Muscle layer of duodenum (tissue), 2 donors: Measurements from ENCODE around the gene AMIGO1.

Experiments
- H3K27ac ChIP-seq: one replicate; pipeline ENCODE4 v1.7.0; 2013; ENCODE audit warnings: mild to moderate bottlenecking, low read length
- H3K27me3 ChIP-seq: one replicate; pipeline ENCODE4 v1.7.0; 2013; ENCODE audit warnings: low read depth, mild to moderate bottlenecking, control low read depth, low read length
- H3K36me3 ChIP-seq, 2 donors: one replicate each; pipeline ENCODE4 v1.7.0; 2013; ENCODE audit warnings: low read length in 2 of 2, control low read depth in 1 of 2, mild to moderate bottlenecking in 1 of 2; ENCODE audit not compliant: insufficient read depth in 2 of 2, control insufficient read depth in 1 of 2
- H3K4me1 ChIP-seq, 2 donors: one replicate each; pipeline ENCODE4 v1.7.0; 2013; ENCODE audit warnings: low read length in 2 of 2, mild to moderate bottlenecking in 2 of 2, control low read depth in 1 of 2, moderate library complexity in 1 of 2; ENCODE audit not compliant: insufficient read depth in 2 of 2, control insufficient read depth in 1 of 2
- H3K4me3 ChIP-seq, 2 donors: one replicate each; pipeline ENCODE4 v1.7.0; 2013; ENCODE audit warnings: low read length in 2 of 2, low read depth in 1 of 2, mild to moderate bottlenecking in 1 of 2
- H3K9me3 ChIP-seq, 2 donors: one replicate each; pipeline ENCODE4 v1.7.0; 2013; ENCODE audit warnings: low read length in 2 of 2, control low read depth in 1 of 2, mild to moderate bottlenecking in 1 of 2; ENCODE audit not compliant: control insufficient read depth in 1 of 2
- donor health status: healthy.

AMIGO1 gene

DNA sequence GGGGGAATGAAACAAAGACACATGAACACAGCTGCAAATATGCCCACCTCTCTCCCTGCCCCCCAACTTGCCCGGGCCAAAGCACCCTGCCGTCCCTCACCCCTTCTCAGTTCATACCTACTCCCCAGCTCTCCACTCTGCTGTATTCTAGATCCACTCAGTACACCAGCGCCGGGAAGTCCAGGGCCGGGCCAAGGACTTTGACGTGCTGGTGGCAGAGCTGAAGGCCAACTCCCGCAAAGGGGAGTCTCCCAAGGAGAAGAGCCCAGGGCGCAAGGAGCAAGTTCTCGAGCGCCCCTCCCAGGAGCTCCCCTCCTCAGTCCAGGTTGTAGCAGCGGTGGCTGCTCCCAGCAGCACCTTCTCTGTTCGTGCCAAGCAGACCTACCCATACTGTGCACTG is 20.8 kb downstream of the AMIGO1 start:
- peaks cover 9 to 27% of the 10 kb centered on the region in 2 donors for H3K4me1 ChIP-seq
- no peaks in the 10 kb centered on the region for H3K27me3 ChIP-seq
- no peak overlapping the region for H3K4me3 ChIP-seq
- peaks cover 0 to 14% of the 10 kb centered on the region in 2 donors for H3K36me3 ChIP-seq
- H3K27ac ChIP-seq: no peak overlapping the region
- no peaks in the 10 kb centered on the region for H3K9me3 ChIP-seq

DNA sequence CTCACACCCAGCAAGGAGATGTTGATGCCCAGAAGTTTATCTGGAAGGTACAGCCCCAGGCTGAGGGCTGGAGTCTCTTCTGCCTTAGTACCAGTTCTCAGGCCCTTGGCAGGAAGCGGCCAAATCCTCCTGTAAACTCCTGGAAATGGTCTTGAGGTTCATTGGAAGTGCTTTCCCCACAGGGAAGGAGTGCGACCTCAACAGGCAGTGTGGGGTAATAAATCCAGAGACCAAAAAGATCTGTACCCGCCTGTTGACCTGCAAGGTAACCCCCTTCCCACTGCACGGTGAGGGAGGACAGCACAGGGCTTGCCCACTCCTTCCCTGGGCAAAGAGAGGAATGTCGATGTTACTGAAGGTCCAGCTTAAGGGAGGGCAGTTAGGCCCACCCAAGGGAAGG is 21.3 kb downstream of the AMIGO1 start:
- Histone ChIP-seq H3K9me3 (no peaks in the 10 kb centered on the region), H3K36me3 (peaks cover 0 to 14% of the 10 kb centered on the region in 2 donors), H3K4me1 (peaks cover 5 to 24% of the 10 kb centered on the region in 2 donors), H3K4me3 (no peak overlapping the region), H3K27ac (no peak overlapping the region), H3K27me3 (no peaks in the 10 kb centered on the region)

DNA sequence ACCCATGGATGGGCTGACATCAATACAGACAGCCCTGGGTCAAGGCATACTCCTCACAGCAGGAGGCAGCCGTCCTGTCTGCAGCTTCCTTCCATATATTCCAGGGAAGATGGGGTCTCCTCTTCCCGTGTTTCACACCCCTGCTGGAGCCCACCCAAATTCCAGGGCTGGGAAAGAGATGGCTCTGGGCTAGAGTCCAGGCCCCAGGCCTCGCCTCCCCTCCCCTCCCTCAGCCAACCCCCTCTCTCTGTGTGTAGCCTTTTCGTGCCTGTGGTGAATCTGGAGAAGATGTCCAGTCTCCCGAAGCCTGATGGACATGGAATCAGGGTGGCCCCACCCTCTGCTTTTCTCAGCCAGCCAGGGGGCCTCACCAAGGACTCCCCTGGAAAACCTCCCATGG is 22.3 kb downstream of the AMIGO1 start:
- Histone ChIP-seq H3K4me3 (no peak overlapping the region), H3K4me1 (peaks cover 9 to 27% of the 10 kb centered on the region in 2 donors), H3K27me3 (no peaks in the 10 kb centered on the region), H3K9me3 (no peaks in the 10 kb centered on the region), H3K27ac (no peak overlapping the region), H3K36me3 (peaks cover 0 to 14% of the 10 kb centered on the region in 2 donors)

DNA sequence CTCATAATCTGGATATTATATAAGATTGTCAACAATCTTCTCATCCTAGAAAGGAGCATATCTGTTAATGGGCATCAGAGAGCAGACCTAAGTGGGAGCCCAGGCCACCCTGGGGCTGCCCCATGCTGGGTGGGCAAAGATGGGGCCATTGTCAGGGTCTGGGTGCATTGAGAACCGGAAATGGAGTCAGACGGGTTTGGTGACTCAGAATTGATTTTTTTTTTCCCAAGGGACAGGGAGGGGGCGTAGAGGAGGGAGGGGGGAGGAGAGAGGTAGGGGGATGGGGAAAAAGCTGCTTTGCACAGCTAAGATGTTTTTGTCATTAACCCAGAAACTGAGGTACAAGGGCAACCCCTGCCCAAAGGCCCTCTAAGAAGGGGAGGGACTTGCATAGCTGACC is 24.5 kb downstream of the AMIGO1 start:
- Histone ChIP-seq H3K27me3 (no peaks in the 10 kb centered on the region), H3K4me1 (peaks cover 9 to 21% of the 10 kb centered on the region in 2 donors), H3K27ac (no peak overlapping the region), H3K4me3 (peak overlapping the region; percentile 79 to 85), H3K36me3 (peaks cover 0 to 23% of the 10 kb centered on the region in 2 donors), H3K9me3 (no peaks in the 10 kb centered on the region)

DNA sequence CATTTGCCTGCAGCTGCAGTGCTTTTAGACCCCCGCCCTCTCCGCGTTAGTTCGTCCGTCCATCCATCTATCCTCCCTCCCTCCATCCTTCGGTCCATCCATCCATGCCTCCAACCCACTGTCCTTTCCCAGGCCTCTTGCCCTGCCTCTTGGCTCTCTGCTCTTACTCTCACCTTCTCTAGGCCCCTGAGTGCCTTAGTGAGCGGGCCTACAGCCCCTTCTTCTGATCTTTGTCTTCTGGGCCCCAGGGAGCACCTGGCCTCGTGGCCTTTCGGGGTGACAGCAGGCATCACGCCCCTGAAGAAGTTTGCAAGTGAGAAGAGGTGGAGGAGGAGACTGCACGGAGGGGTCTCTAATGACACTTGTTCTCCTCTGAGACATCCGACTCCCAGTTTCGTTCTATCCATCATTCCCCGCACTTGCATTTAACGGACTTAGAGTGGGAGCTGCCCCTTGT is 25.0 kb downstream of the AMIGO1 start:
- peaks cover 0 to 27% of the 10 kb centered on the region in 2 donors for H3K36me3 ChIP-seq
- H3K27ac ChIP-seq: no peak overlapping the region
- no peaks in the 10 kb centered on the region for H3K27me3 ChIP-seq
- H3K9me3 ChIP-seq: no peaks in the 10 kb centered on the region
- H3K4me3 ChIP-seq: peak overlapping the region; percentile 79 to 85
- H3K4me1 ChIP-seq: peaks cover 9 to 21% of the 10 kb centered on the region in 2 donors

DNA sequence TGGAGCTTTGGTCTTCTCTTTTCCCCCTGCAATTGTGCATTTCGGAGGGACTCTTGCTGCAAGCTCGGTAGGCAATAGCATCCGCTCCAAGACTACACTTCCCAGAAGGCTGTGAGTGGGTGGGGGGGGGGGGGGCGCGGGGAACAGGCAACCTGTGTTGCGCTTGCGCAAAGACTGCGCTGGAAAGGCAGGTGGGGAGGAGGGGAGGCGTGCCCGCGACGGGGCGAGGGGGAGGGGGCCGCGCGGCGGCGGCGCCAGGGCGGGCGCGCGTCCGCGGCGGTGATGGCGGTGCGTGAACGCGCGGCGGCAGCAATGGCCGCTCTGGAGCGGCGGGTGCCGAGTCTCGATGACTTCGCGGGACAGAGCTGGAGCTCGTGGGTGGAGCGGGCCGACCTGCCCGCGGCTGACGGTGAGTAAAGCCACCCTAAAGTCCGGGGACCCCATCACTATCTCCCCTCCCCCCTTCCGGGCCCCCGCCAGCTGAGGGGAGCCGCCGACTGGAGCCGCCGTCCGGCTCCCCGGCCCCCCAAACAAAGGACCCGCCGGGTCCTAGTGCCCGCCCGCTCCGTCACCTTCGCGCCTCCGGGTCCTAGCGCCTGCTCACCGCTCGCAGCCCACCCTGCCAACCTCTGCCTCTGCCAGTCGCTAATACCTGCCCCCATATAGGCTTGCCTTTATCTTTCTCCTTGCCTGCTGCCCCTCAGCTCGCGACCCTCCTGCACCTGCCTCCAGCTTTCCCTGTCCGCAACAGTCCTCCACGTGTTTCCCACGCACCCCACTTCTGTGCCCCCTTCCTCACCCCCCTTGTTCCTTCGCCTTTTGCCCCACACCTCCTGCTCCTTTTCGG is 25.6 kb downstream of the AMIGO1 start, which contains the start of gene ATXN7L2:
Gene ATXN7L2, plus strand, starts transcription at position 234 of the 847 bp plus-strand sequence. Its CDS starts 49 bp downstream, at position 283.
- Histone ChIP-seq H3K4me3 (peak within 1 kb of the TSS; percentile 85), H3K4me1 (peaks cover 9 to 21% of the 10 kb centered on the region in 2 donors), H3K27me3 (no peaks in the 10 kb centered on the region), H3K9me3 (no peaks in the 10 kb centered on the region), H3K27ac (no peak within 1 kb of the TSS), H3K36me3 (peaks cover 0 to 25% of the 10 kb centered on the region in 2 donors)

DNA sequence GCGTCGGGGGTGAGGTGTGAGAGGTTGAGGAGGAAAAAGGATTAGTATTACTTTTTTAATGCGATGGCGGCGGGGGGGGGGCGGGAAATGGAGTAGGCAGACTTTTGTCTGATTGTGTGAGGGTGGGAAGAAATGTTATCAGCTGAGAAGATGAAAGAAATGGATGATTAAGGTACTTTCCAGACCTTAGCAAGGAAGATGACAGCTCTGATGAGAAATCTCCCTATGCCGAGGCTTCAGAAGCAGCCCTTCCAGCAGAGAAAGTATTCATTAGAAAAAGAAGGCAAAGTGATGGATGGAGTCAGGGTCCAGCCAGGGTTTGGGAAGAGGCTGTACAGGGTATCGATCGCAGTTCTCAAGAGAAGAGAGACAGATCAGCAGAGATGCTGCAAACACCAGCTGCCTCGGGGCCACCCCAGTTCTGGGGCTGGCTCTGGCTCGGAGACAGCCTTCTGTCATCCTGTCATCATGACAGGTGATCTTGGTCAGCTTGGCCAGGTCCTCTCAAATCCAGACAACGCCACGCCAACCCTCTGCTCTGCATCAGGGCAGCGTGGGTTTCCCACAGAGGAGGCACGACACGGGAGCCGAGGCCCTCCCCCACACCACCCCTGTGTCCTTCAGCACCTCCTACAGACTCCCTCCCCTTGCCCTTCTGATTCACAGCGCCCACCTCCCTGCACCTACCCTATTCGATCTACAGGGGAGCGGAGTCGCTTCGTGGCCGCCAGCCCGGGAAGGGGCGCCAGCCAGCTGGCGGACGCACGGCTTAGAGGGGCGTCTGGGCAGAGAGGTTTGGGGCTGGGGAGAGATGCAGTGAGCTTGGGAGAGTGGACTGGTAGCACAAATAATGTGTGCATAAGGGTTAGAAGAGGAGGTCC is 26.5 kb downstream of the AMIGO1 start:
- H3K4me3 ChIP-seq: peak overlapping the region; percentile 81 to 85
- H3K27me3 ChIP-seq: no peaks in the 10 kb centered on the region
- no peaks in the 10 kb centered on the region for H3K9me3 ChIP-seq
- H3K27ac ChIP-seq: no peak overlapping the region
- peaks cover 9 to 21% of the 10 kb centered on the region in 2 donors for H3K4me1 ChIP-seq
- peaks cover 0 to 21% of the 10 kb centered on the region in 2 donors for H3K36me3 ChIP-seq

DNA sequence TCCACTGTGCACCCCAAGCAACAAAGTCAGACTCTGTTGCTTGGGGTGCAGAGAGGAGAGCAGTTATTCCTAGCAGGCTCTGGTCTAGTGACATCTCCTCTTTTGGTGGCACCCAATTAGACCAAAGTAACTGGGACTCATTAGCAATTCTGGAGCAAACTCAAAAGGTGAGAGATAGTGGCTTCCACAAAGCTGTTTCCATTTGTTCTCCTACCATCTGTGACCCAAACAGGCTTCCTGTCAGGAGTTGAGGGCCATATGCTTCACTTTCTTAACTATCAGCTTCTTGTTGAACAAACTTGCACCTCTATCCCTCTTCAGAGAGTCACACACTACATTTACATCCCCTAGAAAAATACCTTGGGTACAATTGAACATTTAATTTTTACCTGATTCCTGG is 27.3 kb downstream of the AMIGO1 start:
- Histone ChIP-seq H3K4me3 (no peak overlapping the region), H3K4me1 (peaks cover 9 to 21% of the 10 kb centered on the region in 2 donors), H3K36me3 (peaks cover 0 to 15% of the 10 kb centered on the region in 2 donors), H3K27me3 (no peaks in the 10 kb centered on the region), H3K27ac (no peak overlapping the region), H3K9me3 (no peaks in the 10 kb centered on the region)

DNA sequence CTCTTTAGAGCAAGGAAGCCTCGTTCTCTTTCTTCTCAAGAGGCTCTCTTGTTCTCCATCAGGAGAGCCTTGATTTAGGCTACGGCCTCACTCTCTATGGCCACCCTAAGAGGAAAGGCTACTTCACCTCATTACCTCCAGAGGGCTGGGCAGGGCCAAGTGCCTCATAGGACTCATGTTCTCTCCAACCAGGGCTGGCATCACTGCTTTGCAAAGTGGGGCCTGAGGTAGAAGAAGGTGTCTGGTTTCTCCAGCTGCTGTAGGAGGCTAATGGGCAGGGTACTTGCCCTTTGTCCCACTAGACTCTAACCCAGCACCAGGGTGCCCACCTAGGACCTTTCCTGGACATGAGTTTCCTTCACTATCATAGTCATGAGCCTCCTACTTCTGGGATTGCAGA is 27.9 kb downstream of the AMIGO1 start:
- Histone ChIP-seq H3K9me3 (no peaks in the 10 kb centered on the region), H3K4me1 (peaks cover 9 to 21% of the 10 kb centered on the region in 2 donors), H3K4me3 (no peak overlapping the region), H3K27me3 (no peaks in the 10 kb centered on the region), H3K36me3 (peaks cover 0 to 15% of the 10 kb centered on the region in 2 donors), H3K27ac (no peak overlapping the region)

DNA sequence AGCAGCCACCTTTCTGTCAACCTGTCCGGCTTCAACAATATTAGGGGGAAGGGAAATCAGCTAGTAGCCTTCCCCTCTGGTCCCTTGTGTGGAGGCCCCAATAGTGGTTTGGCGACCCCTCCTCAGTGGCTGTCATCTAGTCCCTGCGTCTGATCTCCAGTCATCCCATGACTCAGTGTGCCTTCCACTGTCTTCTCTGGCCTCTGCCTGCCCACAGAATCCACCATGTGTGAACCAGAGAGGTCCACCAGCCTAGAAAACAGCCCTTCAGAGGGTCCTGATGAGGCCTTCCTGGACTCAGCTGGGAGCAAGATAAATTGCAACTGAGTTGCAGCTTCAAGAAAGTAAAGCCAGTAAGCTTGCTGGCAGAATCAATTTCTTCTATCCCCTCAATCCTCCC is 29.6 kb downstream of the AMIGO1 start:
- no peak overlapping the region for H3K27ac ChIP-seq
- H3K27me3 ChIP-seq: no peaks in the 10 kb centered on the region
- peaks cover 0 to 15% of the 10 kb centered on the region in 2 donors for H3K36me3 ChIP-seq
- H3K9me3 ChIP-seq: no peaks in the 10 kb centered on the region
- H3K4me3 ChIP-seq: no peak overlapping the region
- H3K4me1 ChIP-seq: peaks cover 9 to 13% of the 10 kb centered on the region in 2 donors

DNA sequence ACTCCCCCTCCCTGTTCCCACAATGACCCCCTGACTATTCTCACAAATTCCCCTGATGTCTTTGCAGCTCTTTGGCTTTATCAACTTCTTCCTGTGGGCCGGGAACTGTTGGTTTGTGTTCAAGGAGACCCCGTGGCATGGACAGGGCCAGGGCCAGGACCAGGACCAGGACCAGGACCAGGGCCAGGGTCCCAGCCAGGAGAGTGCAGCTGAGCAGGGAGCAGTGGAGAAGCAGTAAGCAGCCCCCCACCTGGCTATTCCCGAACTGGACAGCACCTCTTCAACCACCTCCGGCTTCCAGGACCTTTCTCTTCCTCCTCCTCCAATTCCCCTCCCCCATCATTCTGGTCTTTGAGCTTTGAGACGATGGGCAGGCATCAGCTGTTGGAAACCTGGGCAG is 30.2 kb downstream of the AMIGO1 start:
- Histone ChIP-seq H3K36me3 (peaks cover 0 to 15% of the 10 kb centered on the region in 2 donors), H3K9me3 (no peaks in the 10 kb centered on the region), H3K4me3 (no peak overlapping the region), H3K27me3 (no peaks in the 10 kb centered on the region), H3K27ac (no peak overlapping the region), H3K4me1 (peaks cover 4 to 7% of the 10 kb centered on the region in 2 donors)
